ENCODE data around the gene VPS37C.

DNA sequence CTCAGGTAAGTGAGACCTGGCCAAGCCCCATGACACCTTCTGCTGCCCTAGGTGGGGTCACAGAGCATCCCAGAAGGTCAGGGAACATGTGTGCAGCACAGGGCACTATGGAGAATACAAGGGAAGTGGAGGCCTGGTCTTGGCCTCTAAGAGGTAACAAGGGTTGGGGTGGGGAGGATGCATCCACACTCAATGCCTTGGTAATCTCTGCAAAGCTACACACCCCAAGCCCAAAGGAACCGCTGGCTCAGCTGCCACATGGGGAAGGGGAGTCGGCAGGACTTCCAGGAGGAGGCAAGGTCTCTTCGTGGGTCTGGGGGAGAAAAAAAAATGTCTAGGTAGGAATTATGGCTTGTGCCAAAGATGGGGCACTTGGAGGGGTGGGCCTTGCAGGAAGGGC is 41.7 kb downstream of the VPS37C start:
- TF ChIP-seq, protein P1, sequence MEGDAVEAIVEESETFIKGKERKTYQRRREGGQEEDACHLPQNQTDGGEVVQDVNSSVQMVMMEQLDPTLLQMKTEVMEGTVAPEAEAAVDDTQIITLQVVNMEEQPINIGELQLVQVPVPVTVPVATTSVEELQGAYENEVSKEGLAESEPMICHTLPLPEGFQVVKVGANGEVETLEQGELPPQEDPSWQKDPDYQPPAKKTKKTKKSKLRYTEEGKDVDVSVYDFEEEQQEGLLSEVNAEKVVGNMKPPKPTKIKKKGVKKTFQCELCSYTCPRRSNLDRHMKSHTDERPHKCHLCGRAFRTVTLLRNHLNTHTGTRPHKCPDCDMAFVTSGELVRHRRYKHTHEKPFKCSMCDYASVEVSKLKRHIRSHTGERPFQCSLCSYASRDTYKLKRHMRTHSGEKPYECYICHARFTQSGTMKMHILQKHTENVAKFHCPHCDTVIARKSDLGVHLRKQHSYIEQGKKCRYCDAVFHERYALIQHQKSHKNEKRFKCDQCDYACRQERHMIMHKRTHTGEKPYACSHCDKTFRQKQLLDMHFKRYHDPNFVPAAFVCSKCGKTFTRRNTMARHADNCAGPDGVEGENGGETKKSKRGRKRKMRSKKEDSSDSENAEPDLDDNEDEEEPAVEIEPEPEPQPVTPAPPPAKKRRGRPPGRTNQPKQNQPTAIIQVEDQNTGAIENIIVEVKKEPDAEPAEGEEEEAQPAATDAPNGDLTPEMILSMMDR (IDR thresholded peaks at IDR 0.05): no peak
- TF ChIP-seq JUN (CRISPR knock-in tag; IDR thresholded peaks at IDR 0.05) (no peak), RELA (CRISPR knock-in tag; IDR thresholded peaks at IDR 0.05; ENCODE audit: borderline replicate concordance) (no peak), ZBTB21 (CRISPR knock-in tag; IDR thresholded peaks at IDR 0.05; ENCODE audit: borderline replicate concordance) (no peak), ZNF121 (CRISPR knock-in tag; IDR thresholded peaks at IDR 0.05) (no peak), MXD4 (CRISPR knock-in tag; IDR thresholded peaks at IDR 0.05; ENCODE audit: borderline replicate concordance) (no peak), ZNF138 (CRISPR knock-in tag; conservative IDR thresholded peaks at IDR 0.05) (no peak), SP1 (CRISPR knock-in tag; conservative IDR thresholded peaks at IDR 0.05) (no peak)
- TF ChIP-seq, protein P2, sequence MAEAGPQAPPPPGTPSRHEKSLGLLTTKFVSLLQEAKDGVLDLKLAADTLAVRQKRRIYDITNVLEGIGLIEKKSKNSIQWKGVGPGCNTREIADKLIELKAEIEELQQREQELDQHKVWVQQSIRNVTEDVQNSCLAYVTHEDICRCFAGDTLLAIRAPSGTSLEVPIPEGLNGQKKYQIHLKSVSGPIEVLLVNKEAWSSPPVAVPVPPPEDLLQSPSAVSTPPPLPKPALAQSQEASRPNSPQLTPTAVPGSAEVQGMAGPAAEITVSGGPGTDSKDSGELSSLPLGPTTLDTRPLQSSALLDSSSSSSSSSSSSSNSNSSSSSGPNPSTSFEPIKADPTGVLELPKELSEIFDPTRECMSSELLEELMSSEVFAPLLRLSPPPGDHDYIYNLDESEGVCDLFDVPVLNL (CRISPR knock-in tag; IDR thresholded peaks at IDR 0.05; ENCODE audit: borderline replicate concordance, low read depth): no peak
- TF ChIP-seq, protein P3, sequence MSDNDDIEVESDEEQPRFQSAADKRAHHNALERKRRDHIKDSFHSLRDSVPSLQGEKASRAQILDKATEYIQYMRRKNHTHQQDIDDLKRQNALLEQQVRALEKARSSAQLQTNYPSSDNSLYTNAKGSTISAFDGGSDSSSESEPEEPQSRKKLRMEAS (CRISPR knock-in tag; IDR thresholded peaks at IDR 0.05): no peak
- TF ChIP-seq, protein P4, sequence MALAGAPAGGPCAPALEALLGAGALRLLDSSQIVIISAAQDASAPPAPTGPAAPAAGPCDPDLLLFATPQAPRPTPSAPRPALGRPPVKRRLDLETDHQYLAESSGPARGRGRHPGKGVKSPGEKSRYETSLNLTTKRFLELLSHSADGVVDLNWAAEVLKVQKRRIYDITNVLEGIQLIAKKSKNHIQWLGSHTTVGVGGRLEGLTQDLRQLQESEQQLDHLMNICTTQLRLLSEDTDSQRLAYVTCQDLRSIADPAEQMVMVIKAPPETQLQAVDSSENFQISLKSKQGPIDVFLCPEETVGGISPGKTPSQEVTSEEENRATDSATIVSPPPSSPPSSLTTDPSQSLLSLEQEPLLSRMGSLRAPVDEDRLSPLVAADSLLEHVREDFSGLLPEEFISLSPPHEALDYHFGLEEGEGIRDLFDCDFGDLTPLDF (CRISPR knock-in tag; IDR thresholded peaks at IDR 0.05): no peak
- TF ChIP-seq, protein P5, sequence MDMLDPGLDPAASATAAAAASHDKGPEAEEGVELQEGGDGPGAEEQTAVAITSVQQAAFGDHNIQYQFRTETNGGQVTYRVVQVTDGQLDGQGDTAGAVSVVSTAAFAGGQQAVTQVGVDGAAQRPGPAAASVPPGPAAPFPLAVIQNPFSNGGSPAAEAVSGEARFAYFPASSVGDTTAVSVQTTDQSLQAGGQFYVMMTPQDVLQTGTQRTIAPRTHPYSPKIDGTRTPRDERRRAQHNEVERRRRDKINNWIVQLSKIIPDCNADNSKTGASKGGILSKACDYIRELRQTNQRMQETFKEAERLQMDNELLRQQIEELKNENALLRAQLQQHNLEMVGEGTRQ (CRISPR knock-in tag; IDR thresholded peaks at IDR 0.05): no peak
